Skeletal muscle tissue (tissue), 4 donors: ENCODE data around the gene EXOC2. TPM values are rescaled to one million over a fixed set of nuclear protein-coding genes. Genes with fewer than 3 reads are reported as not detected.

Experiments
- H3K27ac ChIP-seq: one replicate; pipeline ENCODE4 v1.7.0; 2013; ENCODE audit warnings: mild to moderate bottlenecking, low read depth, low read length, inconsistent platforms
- H3K27me3 ChIP-seq, 3 donors: one replicate each; pipeline ENCODE4 v1.7.0; 2013; ENCODE audit warnings: low read length in 3 of 3; ENCODE audit not compliant: control insufficient read depth in 3 of 3, insufficient read depth in 3 of 3
- H3K36me3 ChIP-seq, 3 donors: one replicate each; pipeline ENCODE4 v1.7.0; 2013; ENCODE audit warnings: low read length in 3 of 3; ENCODE audit not compliant: control insufficient read depth in 3 of 3, insufficient read depth in 3 of 3
- H3K4me1 ChIP-seq, 3 donors: one replicate each; pipeline ENCODE4 v1.7.0; 2013; ENCODE audit warnings: low read length in 3 of 3, mild to moderate bottlenecking in 3 of 3; ENCODE audit not compliant: control insufficient read depth in 3 of 3, insufficient read depth in 3 of 3
- H3K4me3 ChIP-seq, 3 donors: one replicate each; pipeline ENCODE4 v1.7.0; 2013; ENCODE audit warnings: low read length in 3 of 3
- H3K9ac ChIP-seq, 3 donors: one replicate each; pipeline ENCODE4 v1.7.0; 2013; ENCODE audit warnings: low read length in 3 of 3, mild to moderate bottlenecking in 3 of 3, moderate library complexity in 2 of 3, low read depth in 1 of 3
- H3K9me3 ChIP-seq, 3 donors: one replicate each; pipeline ENCODE4 v1.7.0; 2013; ENCODE audit warnings: low read length in 3 of 3; ENCODE audit not compliant: control insufficient read depth in 3 of 3
- total RNA-seq: library from RNA; depleted of rRNA; stranded (reverse); fragments of >200 nt; gene quantifications from one replicate; pipeline ENCODE4 v1.2.3, GENCODE V29; 2014
- donor health status: Osteomylitis.

EXOC2 gene
- total RNA-seq, 1 donor from 2014 or later = 26.6 TPM

GRCh38 chr6:509676-510075 lies 183.3 kb downstream of the EXOC2 start:
- no peaks in the 10 kb centered on the region for H3K27me3 ChIP-seq
- H3K36me3 ChIP-seq = peaks cover 0 to 8% (median 0%) of the 10 kb centered on the region in 3 donors
- H3K9me3 ChIP-seq = no peaks in the 10 kb centered on the region
- no peaks in the 10 kb centered on the region for H3K4me1 ChIP-seq
- H3K27ac ChIP-seq = no peak overlapping the region
- no peak overlapping the region for H3K9ac ChIP-seq
- H3K4me3 ChIP-seq = no peak overlapping the region

- H3K27me3 ChIP-seq = no peaks in the 10 kb centered on the region
- H3K36me3 ChIP-seq = peaks cover 0 to 8% (median 4%) of the 10 kb centered on the region in 3 donors
- H3K4me3 ChIP-seq = no peak overlapping the region
- no peak overlapping the region for H3K27ac ChIP-seq
- no peak overlapping the region for H3K9ac ChIP-seq
- H3K4me1 ChIP-seq = no peaks in the 10 kb centered on the region
- H3K9me3 ChIP-seq = no peaks in the 10 kb centered on the region
Observed at GRCh38 chr6:508614-509013, 184.3 kb downstream of the EXOC2 start.

GRCh38 chr6:508006-508405 lies 184.9 kb downstream of the EXOC2 start:
- H3K36me3 ChIP-seq = peaks cover 0 to 7% (median 4%) of the 10 kb centered on the region in 3 donors
- no peak overlapping the region for H3K27ac ChIP-seq
- no peak overlapping the region for H3K4me3 ChIP-seq
- no peaks in the 10 kb centered on the region for H3K4me1 ChIP-seq
- no peak overlapping the region for H3K9ac ChIP-seq
- H3K9me3 ChIP-seq = no peaks in the 10 kb centered on the region
- no peaks in the 10 kb centered on the region for H3K27me3 ChIP-seq

GRCh38 chr6:506920-507622 lies 185.9 kb downstream of the EXOC2 start:
- no peaks in the 10 kb centered on the region for H3K27me3 ChIP-seq
- peaks cover 0 to 4% (median 4%) of the 10 kb centered on the region in 3 donors for H3K36me3 ChIP-seq
- H3K27ac ChIP-seq = no peak overlapping the region
- H3K4me1 ChIP-seq = no peaks in the 10 kb centered on the region
- H3K9me3 ChIP-seq = no peaks in the 10 kb centered on the region
- H3K9ac ChIP-seq = no peak overlapping the region
- no peak overlapping the region for H3K4me3 ChIP-seq

GRCh38 chr6:506508-506907 lies 186.4 kb downstream of the EXOC2 start:
- H3K27ac ChIP-seq = no peak overlapping the region
- H3K9me3 ChIP-seq = no peaks in the 10 kb centered on the region
- H3K36me3 ChIP-seq = peaks cover 0 to 4% (median 4%) of the 10 kb centered on the region in 3 donors
- no peak overlapping the region for H3K4me3 ChIP-seq
- H3K27me3 ChIP-seq = no peaks in the 10 kb centered on the region
- H3K9ac ChIP-seq = no peak overlapping the region
- H3K4me1 ChIP-seq = no peaks in the 10 kb centered on the region

GRCh38 chr6:505374-505773 lies 187.6 kb downstream of the EXOC2 start:
- Histone ChIP-seq H3K36me3 (peaks cover 0 to 4% (median 4%) of the 10 kb centered on the region in 3 donors), H3K27ac (no peak overlapping the region), H3K9ac (no peak overlapping the region), H3K4me3 (no peak overlapping the region), H3K4me1 (no peaks in the 10 kb centered on the region), H3K27me3 (no peaks in the 10 kb centered on the region), H3K9me3 (no peaks in the 10 kb centered on the region)

GRCh38 chr6:504446-504980 lies 188.4 kb downstream of the EXOC2 start:
- Histone ChIP-seq H3K27ac (no peak overlapping the region), H3K9ac (no peak overlapping the region), H3K4me3 (no peak overlapping the region), H3K4me1 (no peaks in the 10 kb centered on the region), H3K27me3 (no peaks in the 10 kb centered on the region), H3K9me3 (no peaks in the 10 kb centered on the region), H3K36me3 (peaks cover 0 to 4% (median 4%) of the 10 kb centered on the region in 3 donors)

- Histone ChIP-seq H3K27ac (no peak overlapping the region), H3K4me1 (no peaks in the 10 kb centered on the region), H3K36me3 (peaks cover 2 to 7% (median 4%) of the 10 kb centered on the region in 3 donors), H3K9me3 (no peaks in the 10 kb centered on the region), H3K27me3 (no peaks in the 10 kb centered on the region), H3K4me3 (no peak overlapping the region), H3K9ac (no peak overlapping the region)
Observed at GRCh38 chr6:503610-504362, 189.2 kb downstream of the EXOC2 start.

GRCh38 chr6:502761-503160 lies 190.2 kb downstream of the EXOC2 start:
- no peaks in the 10 kb centered on the region for H3K9me3 ChIP-seq
- H3K4me3 ChIP-seq = no peak overlapping the region

More at GRCh38 chr6:502761-503160, 190.2 kb downstream of the EXOC2 start:
- H3K27ac ChIP-seq = no peak overlapping the region
- H3K4me1 ChIP-seq = no peaks in the 10 kb centered on the region
- peaks cover 2 to 9% (median 4%) of the 10 kb centered on the region in 3 donors for H3K36me3 ChIP-seq
- no peaks in the 10 kb centered on the region for H3K27me3 ChIP-seq
- H3K9ac ChIP-seq = no peak overlapping the region
